GM18499 (cell line): Measurements from ENCODE around the gene GIMAP6.
"Not testable (repeated sequence)": the region's sequence is repeated elsewhere in the genome, so short reads cannot be mapped to it uniquely, and the experiment has no call there.

Experiments
- ATAC-seq: cut with Tn5 transposase; IDR thresholded peaks from one replicate; pipeline ENCODE4 v1.9.1; 2021; ENCODE audit warnings: moderate number of reproducible peaks; ENCODE audit not compliant: insufficient read depth, unreplicated experiment

Gene GIMAP6

GRCh38 chr7:150587551-150587950 lies 44.6 kb downstream of the GIMAP6 start:
- no peak for ATAC-seq

- no peak for ATAC-seq
Measured at GRCh38 chr7:150586785-150587152, 45.4 kb downstream of the GIMAP6 start.

GRCh38 chr7:150586068-150586784 lies 46.0 kb downstream of the GIMAP6 start:
- no peak for ATAC-seq

GRCh38 chr7:150585199-150585598 lies 47.0 kb downstream of the GIMAP6 start:
- ATAC-seq = no peak

- no peak for ATAC-seq
Measured at GRCh38 chr7:150580638-150581394, 51.4 kb downstream of the GIMAP6 start.

- not testable (repeated sequence) for ATAC-seq
Measured at GRCh38 chr7:150579979-150580637, 52.1 kb downstream of the GIMAP6 start.
